ENCODE measurements around the gene CACNA2D3. TPM values are rescaled to one million over a fixed set of nuclear protein-coding genes. Genes with fewer than 3 reads are reported as not detected.

Gene CACNA2D3
- total RNA-seq: under 1 TPM in 1 of 2 donors, not detected in 1; 0.97 TPM
- polyA plus RNA-seq (2013, experiment 1 of 2): 0.50 TPM
- 0.41 TPM for polyA plus RNA-seq (2013, experiment 2 of 2)
- long read RNA-seq, experiment 1: 0 reads
- long read RNA-seq, experiment 2: 0 reads
- long read RNA-seq, experiment 3, partial matches to known transcripts: 0 of 9 reads
- long read RNA-seq, experiment 3, other reads (novel, unspliced or antisense): 9 of 9 reads
- long read RNA-seq, experiment 4, partial matches to known transcripts: 0 of 3 reads
- long read RNA-seq, experiment 4, other reads (novel, unspliced or antisense): 3 of 3 reads

DNA sequence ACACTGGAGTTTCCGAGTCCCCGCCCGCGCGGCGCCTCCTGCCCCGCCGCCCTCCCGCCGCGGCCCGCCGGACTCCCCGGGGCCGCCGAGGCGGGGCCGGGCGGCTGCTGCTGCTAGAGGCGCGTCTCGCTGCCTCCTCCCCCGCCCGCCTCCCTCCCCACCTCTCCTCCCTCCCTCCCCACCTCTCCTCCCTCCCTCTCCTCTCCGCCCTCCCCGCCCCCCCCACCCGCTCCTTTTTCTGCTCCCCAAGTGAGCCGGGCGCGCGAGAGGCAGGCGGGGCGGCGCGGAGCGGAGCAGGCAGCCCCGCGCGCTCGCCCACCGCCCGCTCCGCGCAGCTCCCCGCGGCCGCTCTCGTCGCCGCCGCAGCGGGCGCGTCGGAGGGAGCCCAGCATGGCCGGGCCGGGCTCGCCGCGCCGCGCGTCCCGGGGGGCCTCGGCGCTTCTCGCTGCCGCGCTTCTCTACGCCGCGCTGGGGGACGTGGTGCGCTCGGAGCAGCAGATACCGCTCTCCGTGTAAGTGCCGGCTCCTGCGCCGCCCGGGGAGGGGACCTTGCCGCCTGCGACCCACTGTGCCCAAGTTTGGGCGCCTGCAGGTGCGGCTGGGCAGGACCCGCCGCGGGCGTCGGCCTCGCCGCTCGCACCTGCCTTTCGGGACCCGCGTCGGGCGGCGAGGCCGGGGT, at the start of gene CACNA2D3:
CACNA2D3 (plus strand) TSS at position 229 of the 679 bp plus-strand sequence.
- TF ChIP-seq, protein P1, sequence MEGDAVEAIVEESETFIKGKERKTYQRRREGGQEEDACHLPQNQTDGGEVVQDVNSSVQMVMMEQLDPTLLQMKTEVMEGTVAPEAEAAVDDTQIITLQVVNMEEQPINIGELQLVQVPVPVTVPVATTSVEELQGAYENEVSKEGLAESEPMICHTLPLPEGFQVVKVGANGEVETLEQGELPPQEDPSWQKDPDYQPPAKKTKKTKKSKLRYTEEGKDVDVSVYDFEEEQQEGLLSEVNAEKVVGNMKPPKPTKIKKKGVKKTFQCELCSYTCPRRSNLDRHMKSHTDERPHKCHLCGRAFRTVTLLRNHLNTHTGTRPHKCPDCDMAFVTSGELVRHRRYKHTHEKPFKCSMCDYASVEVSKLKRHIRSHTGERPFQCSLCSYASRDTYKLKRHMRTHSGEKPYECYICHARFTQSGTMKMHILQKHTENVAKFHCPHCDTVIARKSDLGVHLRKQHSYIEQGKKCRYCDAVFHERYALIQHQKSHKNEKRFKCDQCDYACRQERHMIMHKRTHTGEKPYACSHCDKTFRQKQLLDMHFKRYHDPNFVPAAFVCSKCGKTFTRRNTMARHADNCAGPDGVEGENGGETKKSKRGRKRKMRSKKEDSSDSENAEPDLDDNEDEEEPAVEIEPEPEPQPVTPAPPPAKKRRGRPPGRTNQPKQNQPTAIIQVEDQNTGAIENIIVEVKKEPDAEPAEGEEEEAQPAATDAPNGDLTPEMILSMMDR (conservative IDR thresholded peaks at IDR 0.05): no peak
- peaks cover 10% of the 10 kb centered on the region for H3K4me1 Mint-ChIP-seq
- no peak within 1 kb of the TSS for H3K9ac ChIP-seq (ENCODE audit: extremely low read depth, low read length, poor library complexity, severe bottlenecking)
- peak within 1 kb of the TSS; percentile 80 for H3K4me3 ChIP-seq (ENCODE audit: low read length)
- peaks cover 92% of the 10 kb centered on the region for H3K27me3 ChIP-seq (ENCODE audit: control insufficient read depth, insufficient read depth, low read length, poor library complexity, severe bottlenecking)
- H3K4me1 ChIP-seq (ENCODE audit: control insufficient read depth, insufficient read depth, low read length): no peaks in the 10 kb centered on the region
- H3K36me3 ChIP-seq (ENCODE audit: control insufficient read depth, insufficient read depth, low read length): no peaks in the 10 kb centered on the region
- H3K27me3 Mint-ChIP-seq (ENCODE audit: insufficient read depth): peaks cover 84% of the 10 kb centered on the region
- no peaks in the 10 kb centered on the region for H3K9me3 Mint-ChIP-seq
- DNase-seq: peak; percentile 80
- no peak within 1 kb of the TSS for H3K27ac ChIP-seq (ENCODE audit: low read depth, low read length)
- no peaks in the 10 kb centered on the region for H3K36me3 Mint-ChIP-seq (ENCODE audit: low read depth)
- H3K27ac Mint-ChIP-seq: no peak within 1 kb of the TSS
- H3K9me3 ChIP-seq (ENCODE audit: control insufficient read depth, low read length): no peaks in the 10 kb centered on the region
- peak within 1 kb of the TSS; percentile 59 for H3K4me3 Mint-ChIP-seq
- WGBS, 2 experiments (ENCODE audit: insufficient coverage in 1 of 2, insufficient read length in 1 of 2): 0 to 1% methylated on average over 22 to 86 of the region's 100 CpGs

DNA sequence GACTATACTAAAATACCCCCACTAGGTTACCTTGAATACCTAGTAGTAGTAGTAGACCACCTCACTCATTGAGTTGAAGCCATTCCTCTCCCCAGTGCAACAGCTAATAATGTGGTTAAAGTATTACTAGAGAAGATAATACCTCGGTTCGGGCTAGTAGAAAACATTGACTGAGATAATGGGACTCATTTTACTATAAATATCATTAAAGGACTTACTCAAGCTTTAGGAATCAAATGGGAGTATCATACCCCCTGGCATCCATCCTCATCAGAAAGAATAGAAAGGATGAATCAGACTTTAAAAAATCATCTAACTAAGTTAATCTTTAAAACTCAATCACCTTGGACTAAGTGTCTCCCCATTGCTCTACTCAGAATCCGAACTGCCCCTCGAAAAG, 49.0 kb upstream of the CACNA2D3 start:
- Mint-ChIP-seq H3K4me1 (no peaks in the 10 kb centered on the region), H3K27ac (no peak overlapping the region), H3K4me3 (no peak overlapping the region), H3K9me3 (peaks cover 22% of the 10 kb centered on the region), H3K27me3 (ENCODE audit: insufficient read depth) (peaks cover 13% of the 10 kb centered on the region), H3K36me3 (ENCODE audit: low read depth) (peaks cover 3% of the 10 kb centered on the region)
- Histone ChIP-seq H3K4me1 (ENCODE audit: control insufficient read depth, insufficient read depth, low read length) (no peaks in the 10 kb centered on the region), H3K27ac (ENCODE audit: low read depth, low read length) (no peak overlapping the region), H3K9me3 (ENCODE audit: control insufficient read depth, low read length) (peaks cover 19% of the 10 kb centered on the region), H3K4me3 (ENCODE audit: low read length) (no peak overlapping the region), H3K9ac (ENCODE audit: extremely low read depth, low read length, poor library complexity, severe bottlenecking) (no peak overlapping the region), H3K27me3 (ENCODE audit: control insufficient read depth, insufficient read depth, low read length, poor library complexity, severe bottlenecking) (peaks cover 16% of the 10 kb centered on the region), H3K36me3 (ENCODE audit: control insufficient read depth, insufficient read depth, low read length) (no peaks in the 10 kb centered on the region)
- 95 to 98% methylated on average over 2 of the region's 4 CpGs for WGBS, 2 experiments (ENCODE audit: insufficient coverage in 1 of 2, insufficient read length in 1 of 2)
- no peak for DNase-seq
- TF ChIP-seq, protein P1 (conservative IDR thresholded peaks at IDR 0.05): no peak

DNA sequence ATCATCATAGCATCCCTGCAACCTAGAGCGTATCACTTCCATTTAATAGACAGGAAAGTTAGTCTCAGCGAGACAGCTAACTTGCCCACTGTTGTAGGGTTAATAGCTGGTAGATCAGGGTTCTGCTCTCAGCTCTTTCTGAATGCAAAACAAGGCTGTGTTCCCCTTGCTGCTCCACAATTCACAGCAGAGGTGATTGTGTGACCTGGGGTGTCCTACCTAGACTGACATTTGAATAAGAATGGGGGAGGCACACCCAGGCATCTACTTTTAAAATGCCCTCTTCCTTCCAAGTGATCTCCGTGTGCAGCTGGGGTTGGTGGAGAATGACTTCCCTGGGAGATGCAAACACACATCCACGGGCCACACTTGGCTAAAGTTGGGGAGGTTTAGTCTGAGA, 43.0 kb upstream of the CACNA2D3 start:
- Histone ChIP-seq H3K27me3 (ENCODE audit: control insufficient read depth, insufficient read depth, low read length, poor library complexity, severe bottlenecking) (peaks cover 42% of the 10 kb centered on the region), H3K27ac (ENCODE audit: low read depth, low read length) (no peak overlapping the region), H3K36me3 (ENCODE audit: control insufficient read depth, insufficient read depth, low read length) (no peaks in the 10 kb centered on the region), H3K4me1 (ENCODE audit: control insufficient read depth, insufficient read depth, low read length) (no peaks in the 10 kb centered on the region), H3K4me3 (ENCODE audit: low read length) (no peak overlapping the region), H3K9ac (ENCODE audit: extremely low read depth, low read length, poor library complexity, severe bottlenecking) (no peak overlapping the region), H3K9me3 (ENCODE audit: control insufficient read depth, low read length) (no peaks in the 10 kb centered on the region)
- peak; percentile 58 for DNase-seq
- WGBS, 2 experiments (ENCODE audit: insufficient coverage in 1 of 2, insufficient read length in 1 of 2): 45 to 65% methylated on average over 4 of the region's 4 CpGs
- Mint-ChIP-seq H3K4me1 (peaks cover 7% of the 10 kb centered on the region), H3K27ac (no peak overlapping the region), H3K9me3 (no peaks in the 10 kb centered on the region), H3K4me3 (no peak overlapping the region), H3K27me3 (ENCODE audit: insufficient read depth) (peaks cover 29% of the 10 kb centered on the region), H3K36me3 (ENCODE audit: low read depth) (no peaks in the 10 kb centered on the region)
- TF ChIP-seq, protein P1 (conservative IDR thresholded peaks at IDR 0.05): no peak

Data from endodermal cell (in vitro differentiated cells).